ENCODE measurements around the gene ESAM.
A peak's percentile ranks its signal among the peaks of the same experiment; 100 is the strongest.

ESAM gene, protein sequence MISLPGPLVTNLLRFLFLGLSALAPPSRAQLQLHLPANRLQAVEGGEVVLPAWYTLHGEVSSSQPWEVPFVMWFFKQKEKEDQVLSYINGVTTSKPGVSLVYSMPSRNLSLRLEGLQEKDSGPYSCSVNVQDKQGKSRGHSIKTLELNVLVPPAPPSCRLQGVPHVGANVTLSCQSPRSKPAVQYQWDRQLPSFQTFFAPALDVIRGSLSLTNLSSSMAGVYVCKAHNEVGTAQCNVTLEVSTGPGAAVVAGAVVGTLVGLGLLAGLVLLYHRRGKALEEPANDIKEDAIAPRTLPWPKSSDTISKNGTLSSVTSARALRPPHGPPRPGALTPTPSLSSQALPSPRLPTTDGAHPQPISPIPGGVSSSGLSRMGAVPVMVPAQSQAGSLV

DNA sequence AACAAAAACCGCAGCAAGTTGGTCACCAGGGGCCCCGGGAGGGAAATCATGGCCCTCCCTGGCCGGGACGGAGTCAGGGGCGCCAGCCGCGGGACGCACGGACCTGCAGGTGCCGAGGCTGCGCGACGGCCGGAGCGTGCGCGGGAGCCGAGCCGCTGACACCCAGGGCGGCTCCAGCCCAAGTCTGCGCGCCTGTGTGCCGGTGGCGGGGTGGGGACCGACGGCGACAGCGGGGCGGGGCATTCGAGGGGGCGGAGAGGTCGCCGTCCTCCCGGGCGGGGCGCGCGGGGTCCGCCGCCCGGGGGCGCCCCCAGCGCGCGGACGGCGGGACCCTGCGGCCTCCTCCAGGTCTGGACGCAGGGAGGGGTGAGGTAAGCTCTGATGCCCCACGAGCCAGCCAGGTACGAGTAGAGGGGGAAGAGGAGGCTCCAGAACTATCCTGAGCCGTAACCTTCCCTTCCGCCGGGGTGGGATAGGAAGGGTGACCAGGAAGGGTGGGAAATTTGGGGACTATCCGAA lies at the start of gene ESAM:
TSS of gene ESAM (minus strand) at position 186 of the 519 bp plus-strand sequence. CDS start at position 50, 136 bp downstream.
- DNase-seq: peak; percentile 64

DNA sequence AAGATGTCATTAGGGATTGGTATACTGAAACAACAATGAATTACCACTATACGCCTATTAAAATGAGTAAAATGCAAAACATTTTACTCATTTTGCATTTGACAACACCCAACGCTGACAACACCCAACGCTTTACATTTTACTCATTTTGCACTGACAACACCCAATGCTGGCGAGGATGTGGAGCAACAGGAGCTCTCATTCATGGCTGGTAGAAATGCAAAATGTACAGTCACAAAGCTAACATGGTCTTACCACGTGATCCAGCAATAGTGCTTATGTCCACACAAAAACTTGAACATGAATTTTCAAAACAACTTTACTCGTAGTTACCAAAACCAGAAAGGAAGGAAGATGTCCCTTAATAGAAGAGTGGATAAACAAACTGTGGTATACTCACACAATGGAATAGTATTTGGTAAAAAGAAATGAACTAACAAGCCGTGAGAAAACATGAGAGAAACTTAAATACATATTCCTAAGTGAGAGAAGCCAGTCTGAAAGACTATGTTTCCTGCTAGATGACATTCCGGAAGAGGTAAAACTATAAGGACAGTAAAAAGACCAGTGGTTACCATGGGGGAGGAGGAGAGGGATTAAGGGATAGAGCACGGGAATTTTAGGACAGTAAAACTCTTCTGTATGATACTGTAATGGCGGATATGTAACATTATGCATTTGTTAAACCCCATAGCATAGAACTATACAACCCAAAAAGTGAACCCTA lies 49.5 kb upstream of the ESAM start:
- DNase-seq: no peak

DNA sequence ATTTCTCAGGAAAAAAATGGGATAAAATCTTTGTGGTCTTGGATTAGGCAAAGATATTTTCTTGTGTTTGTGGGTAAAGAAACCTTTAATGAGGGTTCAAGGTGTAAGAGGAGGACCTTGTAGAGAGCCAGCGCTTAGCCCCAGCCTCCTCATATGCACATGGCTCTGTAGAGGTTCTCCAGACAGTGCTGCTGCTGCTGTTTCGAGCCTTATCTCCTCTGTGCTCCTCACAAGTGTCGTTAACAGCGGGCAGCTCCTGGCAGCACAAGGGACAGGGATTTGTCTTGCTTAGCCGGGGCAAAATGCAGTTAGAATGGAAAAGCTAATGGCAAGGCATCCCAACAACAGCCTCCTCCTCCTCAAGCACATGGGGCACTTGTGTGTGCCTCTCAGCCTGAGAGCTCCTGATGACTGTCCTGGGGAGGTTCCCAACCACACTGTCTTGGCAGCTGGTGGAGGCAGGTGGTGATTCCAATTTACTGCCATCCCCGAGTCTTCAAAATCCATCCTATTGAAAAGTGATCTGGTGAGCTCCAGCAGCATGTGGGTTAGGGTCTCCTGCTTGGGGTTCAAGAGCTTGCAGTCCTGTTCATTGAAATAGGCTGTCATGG lies 45.7 kb upstream of the ESAM start:
- no peak for DNase-seq

DNA sequence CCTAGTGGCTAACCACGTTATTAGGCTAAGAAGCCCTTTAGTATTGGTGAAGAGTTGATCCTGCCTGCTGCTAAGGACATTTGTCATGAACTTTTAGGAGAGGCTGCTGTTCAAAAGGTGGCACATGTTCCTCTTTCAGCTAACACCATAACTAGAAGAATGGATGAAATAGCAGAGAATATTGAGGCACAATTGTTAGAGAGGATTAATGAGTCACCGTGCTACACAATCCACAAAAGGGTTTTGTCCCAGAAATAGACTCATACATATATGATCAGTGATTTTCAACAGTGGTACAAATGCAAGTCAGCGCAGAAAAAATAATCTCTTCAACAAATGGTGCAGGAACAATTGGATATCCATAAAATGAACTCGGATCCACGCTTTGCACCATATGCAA lies 45.1 kb upstream of the ESAM start:
- no peak for DNase-seq

DNA sequence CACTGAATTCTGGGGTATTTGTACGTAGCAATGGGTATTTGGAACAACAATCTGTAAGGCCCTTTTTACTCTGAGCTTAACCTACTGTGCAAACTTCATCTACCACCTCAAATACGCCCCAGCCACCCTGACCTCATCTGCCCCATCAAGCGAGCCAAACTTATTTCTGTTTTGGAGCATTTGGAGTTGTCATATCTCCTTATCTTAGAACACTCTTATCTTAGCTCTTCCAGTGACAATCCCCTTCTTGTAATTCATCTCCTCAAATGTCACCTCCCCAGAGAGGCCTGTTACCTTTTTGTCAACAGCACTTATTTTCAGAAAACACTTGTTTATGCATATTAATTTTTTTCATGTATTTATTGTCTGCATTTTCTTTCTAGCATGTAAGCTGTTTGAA lies 42.8 kb upstream of the ESAM start:
- DNase-seq: no peak

DNA sequence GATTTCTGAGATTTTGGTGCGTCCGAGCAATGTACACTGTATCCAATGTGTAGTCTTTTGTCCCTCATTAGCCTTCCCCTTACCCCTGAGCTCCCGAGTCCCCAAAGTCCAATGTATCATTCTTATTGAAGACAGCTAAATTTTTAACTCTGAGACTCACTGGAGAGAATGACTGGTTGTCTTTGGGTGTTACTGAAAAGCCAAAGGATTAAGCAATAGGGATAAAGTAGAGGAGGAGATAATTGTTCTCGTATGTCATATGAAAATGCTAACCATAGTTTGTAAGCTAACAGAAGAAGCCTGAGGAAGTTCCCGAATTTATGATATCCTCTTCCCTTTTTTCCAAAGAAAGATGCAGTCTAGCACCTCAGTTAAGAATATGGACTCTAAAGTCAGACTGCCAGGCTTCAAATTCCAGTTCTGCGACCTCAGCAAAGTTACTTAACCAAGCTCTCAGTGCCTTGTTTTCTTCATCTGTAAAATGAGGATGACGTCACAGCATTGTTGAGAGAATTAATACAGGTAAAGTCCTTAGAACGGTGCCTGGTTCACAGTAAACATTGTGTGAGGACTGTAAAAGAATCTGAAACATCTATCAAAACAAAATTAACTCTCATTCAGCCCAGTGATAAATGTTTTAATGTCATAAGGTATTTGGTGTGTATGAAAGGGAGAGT lies 39.7 kb upstream of the ESAM start:
- no peak for DNase-seq

DNA sequence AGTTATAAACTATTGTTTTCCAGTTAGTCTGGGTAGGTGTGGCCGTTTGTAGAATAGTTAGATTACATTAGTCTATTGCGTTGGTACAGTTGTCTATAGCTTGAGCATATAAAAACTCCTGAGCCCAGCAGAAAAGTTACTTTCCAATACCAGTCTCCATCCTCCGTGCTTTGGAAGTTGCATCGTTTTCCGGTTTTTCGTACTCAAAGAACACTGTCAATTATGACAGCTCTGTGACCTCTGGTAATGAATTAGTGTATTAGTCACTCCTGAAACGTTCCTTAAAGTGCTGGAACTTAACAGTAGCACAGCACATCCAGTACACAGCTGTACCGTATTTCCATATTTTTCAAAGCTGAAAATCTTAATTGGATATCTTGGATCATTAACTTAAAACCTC lies 38.9 kb upstream of the ESAM start:
- DNase-seq: no peak

DNA sequence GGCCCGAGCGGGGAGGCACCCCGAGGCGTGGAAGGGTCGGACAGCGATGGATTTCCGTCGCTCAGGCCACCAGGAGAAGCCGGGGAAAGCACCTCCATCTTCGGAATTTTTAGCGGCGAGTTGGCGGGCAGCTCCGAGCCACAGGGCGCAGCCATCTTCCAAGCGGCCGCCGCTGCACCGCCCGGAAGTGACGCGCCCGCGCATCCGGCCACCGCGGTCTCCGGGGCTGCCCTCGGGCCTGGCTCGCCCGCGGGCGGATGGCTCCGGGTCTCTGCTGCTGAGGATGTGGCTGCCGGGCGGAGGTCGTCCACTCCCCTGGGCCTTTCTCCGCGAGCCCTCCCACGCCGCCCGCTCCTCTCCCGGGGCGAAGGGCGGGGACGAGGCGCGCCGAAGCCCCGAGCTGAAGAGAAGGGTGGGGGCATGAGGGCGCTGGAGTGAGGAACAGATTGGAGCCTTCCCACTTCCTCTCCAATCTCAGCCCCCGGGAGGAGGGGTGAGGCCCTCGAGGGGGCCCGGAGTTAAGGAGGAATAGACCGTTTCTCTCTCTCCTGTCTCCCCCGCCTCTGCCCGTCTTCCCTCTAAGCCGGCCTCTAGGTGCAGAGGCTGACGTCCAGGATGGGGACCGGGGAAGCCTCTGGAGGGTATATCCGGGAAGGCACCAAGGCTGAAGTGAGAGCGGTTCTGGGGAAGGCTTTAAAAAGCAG lies 38.3 kb upstream of the ESAM start, which contains the start of gene MSANTD2:
TSS of gene MSANTD2 (minus strand) at position 181 of the 704 bp plus-strand sequence. CDS start at position 155, 26 bp downstream.
- peak; percentile 78 for DNase-seq

DNA sequence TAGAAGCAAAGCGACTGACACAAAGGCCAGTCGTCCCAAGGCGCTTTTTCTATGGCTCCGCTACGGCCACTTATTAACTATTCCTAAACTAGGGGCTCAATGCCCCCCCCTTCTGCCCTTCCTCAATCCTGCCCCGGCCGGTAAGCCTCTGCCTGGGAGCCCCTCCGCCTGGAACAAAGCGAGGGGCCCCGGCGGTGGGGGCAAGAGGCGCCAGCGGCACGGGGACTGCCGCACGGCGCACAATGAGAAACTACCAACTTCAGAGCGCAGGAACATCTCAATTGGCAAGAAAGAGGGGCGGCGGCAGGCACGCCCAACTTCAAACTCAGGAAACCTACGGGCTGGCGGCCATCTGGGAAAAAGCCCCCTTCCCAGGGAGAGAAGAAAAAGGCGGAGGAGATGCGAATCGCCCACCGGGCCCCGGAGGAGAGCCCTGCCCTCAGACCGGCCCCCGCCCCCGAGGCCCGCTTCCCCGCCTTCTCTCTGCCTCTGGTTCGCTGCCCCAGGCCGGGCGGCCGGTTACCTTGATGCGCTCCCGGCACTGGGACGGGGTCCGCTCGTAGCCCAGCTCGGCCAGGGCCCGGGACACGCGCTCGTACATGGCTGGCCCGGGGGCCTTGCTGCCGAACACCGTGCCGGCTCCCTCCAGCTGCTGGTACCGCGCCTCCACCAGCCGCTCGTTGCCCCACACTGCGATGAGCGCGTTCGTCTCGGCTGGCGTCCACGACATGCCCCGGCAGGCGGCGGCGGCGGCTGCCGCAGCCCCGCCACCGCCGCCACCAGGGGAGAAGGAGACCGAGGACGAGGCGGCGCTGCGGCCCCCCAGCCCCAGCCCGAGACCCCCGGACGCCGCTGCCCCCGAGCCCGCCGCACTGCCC lies 37.5 kb upstream of the ESAM start:
- peak; percentile 30 for DNase-seq

DNA sequence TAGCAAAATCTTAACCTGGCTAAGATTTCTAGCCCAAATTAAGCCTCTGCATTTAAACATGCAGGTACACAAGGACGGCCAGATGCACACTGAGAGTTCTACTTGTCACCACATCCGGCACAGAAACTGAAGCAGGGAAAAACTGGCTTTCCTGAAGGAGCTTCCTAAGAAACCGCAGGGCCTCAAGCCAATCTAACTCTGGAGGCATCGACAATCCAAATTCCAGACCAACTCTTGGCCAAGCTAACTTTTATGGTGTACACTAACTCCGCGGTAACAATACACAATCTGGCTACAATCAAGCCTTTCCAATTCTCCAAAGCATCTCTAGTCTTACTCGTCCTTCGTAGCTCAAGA lies 36.9 kb upstream of the ESAM start:
- no peak for DNase-seq

DNA sequence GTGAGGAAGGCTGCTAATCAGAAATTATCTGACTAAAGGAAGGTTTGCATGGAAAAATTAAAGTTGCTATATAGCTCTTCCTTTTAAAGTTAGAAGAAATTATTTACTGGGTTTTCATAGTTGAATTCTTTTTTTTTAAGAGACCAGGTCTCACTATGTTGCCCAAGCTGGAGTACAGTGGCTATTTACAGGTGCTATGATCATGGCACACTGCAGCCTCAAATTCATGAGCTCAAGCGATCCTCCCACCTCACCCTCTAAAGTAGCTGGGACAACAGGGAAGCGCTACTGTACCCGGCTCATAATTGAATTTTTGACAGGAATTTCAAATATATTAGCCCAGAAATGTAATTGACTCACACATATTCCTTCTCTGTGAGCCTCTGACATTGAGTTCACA lies 34.2 kb upstream of the ESAM start:
- DNase-seq: no peak

DNA sequence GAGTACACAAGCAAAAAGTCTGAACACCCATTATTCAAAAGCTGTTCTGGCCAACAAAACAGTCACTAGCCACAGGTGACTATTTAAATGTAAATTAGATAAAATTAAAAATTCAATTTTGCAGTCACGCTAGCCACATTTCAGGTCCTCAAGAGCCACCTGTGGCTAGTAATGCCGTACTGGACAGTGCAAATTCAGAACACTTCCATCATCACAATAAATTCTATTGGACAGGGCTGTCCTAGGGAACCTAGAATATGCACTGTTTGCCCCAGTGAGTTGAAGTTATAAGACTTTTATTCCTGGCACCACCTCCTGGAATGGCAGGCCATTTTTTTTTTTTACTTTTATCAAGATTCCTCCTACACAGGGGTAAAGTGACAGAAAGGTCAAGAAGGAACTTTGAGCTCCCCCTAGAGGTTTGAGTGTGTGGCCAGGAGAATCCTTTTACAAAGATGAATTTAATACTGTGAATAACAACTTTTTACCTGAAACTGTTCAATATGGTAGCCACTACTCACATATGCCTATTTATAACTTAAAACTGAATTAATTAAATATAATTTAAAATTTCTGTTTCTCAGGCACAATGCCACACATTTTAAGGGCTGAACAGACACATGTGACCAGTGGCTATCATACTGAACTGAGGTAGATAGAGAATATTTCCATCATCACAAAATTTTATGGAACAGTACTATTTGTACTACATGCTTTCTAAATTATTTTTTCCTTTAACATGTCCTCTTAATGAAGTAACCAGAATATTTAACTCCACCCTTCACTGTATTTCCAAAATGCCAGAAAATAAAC lies 31.6 kb upstream of the ESAM start:
- DNase-seq: peak; percentile 27

DNA sequence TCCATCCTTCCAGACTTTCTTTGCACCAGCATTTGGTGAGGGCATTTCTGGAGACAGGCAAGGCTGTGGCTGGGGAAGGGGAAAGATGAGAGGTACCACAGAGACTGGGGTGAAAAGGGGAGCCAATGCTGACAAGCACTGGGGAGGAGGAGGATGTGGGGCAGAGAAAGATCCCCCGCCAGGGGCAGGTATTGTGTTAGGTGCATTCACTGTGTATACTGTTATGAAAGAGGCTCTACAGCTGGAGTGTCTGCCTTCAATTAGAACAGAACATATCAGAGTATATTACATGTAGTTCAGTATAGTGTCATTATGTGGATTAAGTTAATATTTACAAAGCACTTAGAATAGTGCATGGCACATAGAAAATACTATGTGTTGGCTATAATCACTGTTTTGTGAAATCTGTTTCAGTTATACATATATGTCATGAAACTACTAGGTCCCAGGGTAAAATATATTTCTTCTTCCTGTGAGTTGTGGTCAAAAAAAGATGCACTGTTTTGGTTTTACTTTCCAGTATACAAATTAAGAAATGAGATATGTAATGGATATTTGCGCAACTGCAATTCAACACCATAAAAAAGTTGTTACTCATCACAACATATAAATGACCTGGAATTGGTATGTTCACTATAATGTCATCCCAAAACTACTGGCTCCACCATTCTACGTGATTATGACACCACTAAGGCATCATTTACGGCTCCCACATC lies 29.7 kb upstream of the ESAM start:
- no peak for DNase-seq

DNA sequence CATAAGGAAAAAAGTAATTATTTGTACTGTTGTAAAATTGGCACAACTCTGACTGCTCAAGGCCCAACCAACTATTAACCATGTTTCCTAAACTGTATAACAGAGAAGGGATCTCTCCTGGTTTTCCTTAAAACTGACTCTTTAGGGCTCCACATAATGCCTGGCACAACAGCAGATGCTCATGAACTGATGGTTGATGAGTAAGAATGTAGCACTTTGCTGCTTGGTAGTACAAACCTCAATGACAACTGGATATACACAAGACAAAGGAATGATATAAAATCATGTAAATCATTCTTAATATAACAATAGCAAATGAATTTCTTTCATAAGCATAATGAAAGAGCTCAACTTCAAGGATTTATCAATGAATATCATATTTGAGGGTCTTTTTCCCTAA lies 26.4 kb upstream of the ESAM start:
- DNase-seq: no peak

DNA sequence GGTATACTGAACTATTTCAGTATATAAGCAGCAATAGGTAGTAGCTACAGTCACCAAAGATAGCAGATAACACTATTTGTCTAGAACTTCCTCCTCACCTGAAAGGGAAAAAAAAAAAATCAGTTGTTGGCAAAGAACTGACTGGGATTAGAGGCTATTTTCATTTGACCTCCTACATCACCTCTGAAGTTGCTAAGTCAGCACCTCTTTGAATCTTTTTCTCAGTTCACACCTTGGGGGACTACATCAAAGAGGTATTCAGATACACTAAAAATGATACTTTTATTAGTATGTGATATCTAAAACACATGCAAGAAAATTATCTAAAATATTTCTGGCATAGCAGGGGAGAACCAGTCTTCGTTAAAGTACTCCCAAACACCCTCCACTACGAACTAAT lies 22.0 kb upstream of the ESAM start:
- DNase-seq: no peak

DNA sequence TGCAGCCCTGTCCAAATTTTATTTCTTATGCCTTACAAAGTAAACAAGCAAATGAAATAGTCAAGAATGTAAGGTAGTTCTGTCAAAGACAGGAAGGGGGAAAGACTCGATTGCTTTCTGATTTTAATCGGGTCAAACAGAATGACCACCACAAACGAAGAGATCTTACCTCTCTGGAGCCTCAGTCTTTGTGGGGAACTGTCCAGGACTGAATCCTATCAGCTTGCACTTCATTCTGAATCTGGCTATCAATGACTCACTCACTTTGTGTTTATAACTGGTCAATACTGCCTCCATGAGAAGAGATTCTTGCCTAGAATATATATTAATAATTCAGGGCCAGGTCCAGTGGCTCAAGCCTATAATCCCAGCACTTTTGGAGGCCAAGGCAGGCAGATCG lies 20.9 kb upstream of the ESAM start:
- no peak for DNase-seq

DNA sequence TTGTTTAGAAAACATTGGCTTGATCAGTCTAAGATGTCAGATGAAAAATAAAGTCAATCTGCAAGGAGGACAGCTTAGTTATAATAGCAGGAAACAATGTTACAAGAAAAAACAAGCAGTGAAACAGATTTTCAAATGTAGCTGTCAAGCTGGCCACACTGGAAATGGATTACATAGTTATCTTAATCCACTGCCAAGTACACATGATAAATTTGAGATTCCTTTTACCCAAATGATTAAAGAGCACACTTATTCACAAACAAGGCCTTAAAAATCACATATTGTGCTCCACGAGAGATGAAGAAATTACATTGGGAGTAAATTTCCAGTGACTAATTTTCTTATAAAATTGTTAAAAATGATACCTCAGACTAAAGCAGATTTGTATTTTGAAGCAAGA lies 17.5 kb upstream of the ESAM start:
- no peak for DNase-seq

DNA sequence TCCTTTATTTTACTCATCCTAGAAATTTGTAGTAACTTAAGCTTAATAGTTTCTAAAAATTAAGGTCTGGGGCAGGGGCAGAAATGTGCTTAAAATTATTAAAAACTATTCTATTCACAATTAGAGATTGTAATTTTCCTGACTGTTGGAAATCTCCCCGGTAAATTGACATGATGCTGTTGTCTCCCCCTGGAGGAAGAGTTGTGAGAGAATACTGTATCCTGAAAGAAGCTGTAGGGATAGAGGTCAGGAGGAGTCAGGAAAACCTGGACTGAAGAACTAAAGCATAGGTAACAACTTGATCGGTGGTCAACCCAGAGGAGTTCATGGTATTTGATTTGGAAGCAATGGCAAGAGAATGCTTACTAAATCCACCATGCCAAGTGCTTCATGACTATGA lies 16.2 kb upstream of the ESAM start:
- no peak for DNase-seq

DNA sequence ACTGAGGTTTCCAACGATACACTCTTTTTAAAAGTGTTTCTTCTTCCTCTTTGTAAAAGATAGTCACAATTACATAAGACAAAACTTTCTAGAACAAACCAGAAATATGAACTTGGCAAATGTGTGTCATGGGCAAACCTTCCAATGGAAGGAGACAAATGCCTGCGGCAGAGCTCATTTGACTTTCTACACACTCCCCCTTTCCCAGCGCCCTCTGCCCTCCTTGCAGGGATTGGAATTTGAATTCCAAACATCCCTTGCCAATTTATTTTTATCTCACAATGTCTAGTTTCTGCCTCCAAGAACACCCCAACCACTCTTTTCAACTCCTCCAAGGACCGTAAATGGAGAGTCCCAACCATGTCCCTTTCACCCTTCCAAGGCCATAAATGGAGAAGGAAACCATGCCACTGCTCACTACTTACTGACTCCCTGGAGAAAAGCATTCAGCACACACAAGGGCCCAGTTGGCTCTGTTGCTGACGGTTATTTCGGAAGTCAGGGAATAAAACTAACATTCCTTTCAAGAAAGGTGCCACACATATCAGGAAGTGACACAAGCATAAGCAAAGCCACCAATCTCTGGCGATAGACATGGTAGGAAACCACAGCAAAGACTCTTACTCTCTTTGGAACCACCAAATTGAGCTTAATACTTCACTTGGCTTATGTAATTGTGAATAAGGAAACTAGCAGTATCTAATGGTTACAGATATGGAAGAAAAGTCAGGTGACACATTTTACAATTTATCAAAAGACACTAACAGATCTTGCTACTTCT lies 15.0 kb upstream of the ESAM start:
- DNase-seq: no peak
